Gastrocnemius medialis (tissue), 4 donors: ENCODE data around the gene SCLT1.

Source experiments
- POLR2A ChIP-seq, 2 donors: fragments of 450-650 bp; IDR thresholded peaks; one replicate each; pipeline ENCODE4 v1.6.1; 2017; ENCODE audit warnings: antibody characterized with exemption in 2 of 2, mild to moderate bottlenecking in 2 of 2, moderate library complexity in 2 of 2
- TF ChIP-seq, protein P1 (sequence below), 5 experiments: fragments of 450-650 bp in 3 of 5; fragments of 200-600 bp in 2 of 5; sonication (generic) in 2 of 5; IDR thresholded peaks in 4 of 5; conservative IDR thresholded peaks in 1 of 5; 1 replicate in 4 of 5; 2 replicates in 1 of 5; pipeline ENCODE4 v1.5.1; 2016 to 2019; ENCODE audit warnings: antibody characterized with exemption in 5 of 5, mild to moderate bottlenecking in 3 of 5, moderate library complexity in 3 of 5

DNA sequence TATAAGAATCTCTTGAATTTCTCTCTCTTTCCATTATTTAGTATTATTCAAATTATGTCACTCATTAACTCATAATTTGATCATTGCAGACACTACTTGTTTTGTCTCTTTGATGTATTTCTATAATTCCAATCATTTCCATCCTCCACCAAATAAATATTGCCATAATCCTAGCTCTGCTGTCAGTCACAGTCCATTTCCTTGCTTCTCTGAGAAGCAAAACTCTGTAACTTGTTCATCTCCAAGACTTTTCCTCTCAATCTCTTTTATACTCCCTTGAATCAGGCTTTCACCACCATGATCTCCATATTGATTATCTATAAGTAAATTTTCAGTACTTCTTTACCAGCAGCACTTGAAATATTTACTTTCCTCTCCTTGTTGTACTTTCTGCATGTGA lies 135.9 kb downstream of the SCLT1 start:
- no peak for TF ChIP-seq POLR2A (IDR thresholded peaks at IDR 0.05)
- TF ChIP-seq, protein P1, sequence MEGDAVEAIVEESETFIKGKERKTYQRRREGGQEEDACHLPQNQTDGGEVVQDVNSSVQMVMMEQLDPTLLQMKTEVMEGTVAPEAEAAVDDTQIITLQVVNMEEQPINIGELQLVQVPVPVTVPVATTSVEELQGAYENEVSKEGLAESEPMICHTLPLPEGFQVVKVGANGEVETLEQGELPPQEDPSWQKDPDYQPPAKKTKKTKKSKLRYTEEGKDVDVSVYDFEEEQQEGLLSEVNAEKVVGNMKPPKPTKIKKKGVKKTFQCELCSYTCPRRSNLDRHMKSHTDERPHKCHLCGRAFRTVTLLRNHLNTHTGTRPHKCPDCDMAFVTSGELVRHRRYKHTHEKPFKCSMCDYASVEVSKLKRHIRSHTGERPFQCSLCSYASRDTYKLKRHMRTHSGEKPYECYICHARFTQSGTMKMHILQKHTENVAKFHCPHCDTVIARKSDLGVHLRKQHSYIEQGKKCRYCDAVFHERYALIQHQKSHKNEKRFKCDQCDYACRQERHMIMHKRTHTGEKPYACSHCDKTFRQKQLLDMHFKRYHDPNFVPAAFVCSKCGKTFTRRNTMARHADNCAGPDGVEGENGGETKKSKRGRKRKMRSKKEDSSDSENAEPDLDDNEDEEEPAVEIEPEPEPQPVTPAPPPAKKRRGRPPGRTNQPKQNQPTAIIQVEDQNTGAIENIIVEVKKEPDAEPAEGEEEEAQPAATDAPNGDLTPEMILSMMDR (IDR thresholded peaks at IDR 0.05 in 4 of 5, conservative IDR thresholded peaks at IDR 0.05 in 1 of 5), result no peak
